BE2C (cell line): ENCODE measurements around the gene ABHD12.
A peak's percentile ranks its signal among the peaks of the same experiment; 100 is the strongest.
"Not testable (repeated sequence)": the region's sequence is repeated elsewhere in the genome, so short reads cannot be mapped to it uniquely, and the experiment has no call there.

Experiments
- DNase-seq: peaks from one replicate; pipeline ENCODE4 v3.0.0-alpha.2; 2020
- H3K27me3 ChIP-seq: fragments of 250-450 bp; sonication (Bioruptor Pico); 2 replicates; pipeline ENCODE4 v1.5.1; 2020; ENCODE audit warnings: mild to moderate bottlenecking
- H3K36me3 ChIP-seq: fragments of 250-450 bp; sonication (Bioruptor Pico); 2 replicates; pipeline ENCODE4 v1.5.1; 2020; ENCODE audit warnings: mild to moderate bottlenecking
- H3K4me1 ChIP-seq: fragments of 250-450 bp; sonication (Bioruptor Pico); 2 replicates; pipeline ENCODE4 v1.5.1; 2020
- H3K4me3 ChIP-seq: 2 replicates; pipeline ENCODE4 v1.5.1; 2011; ENCODE audit warnings: low read depth, low read length
- H3K9me3 ChIP-seq: fragments of 250-450 bp; sonication (Bioruptor Pico); 2 replicates; pipeline ENCODE4 v1.5.1; 2020
- CTCF ChIP-seq: IDR thresholded peaks from 2 replicates; pipeline ENCODE4 v1.5.1; 2012; ENCODE audit warnings: mild to moderate bottlenecking, low read depth, low read length

Gene ABHD12

GRCh38 chr20:25418776-25419175, 28.1 kb upstream of the ABHD12 start:
- Histone ChIP-seq H3K4me1 (no peaks in the 10 kb centered on the region), H3K9me3 (no peaks in the 10 kb centered on the region), H3K36me3 (peaks cover 39% of the 10 kb centered on the region), H3K27me3 (no peaks in the 10 kb centered on the region), H3K4me3 (no peak overlapping the region)
- no peak for TF ChIP-seq CTCF
- DNase-seq: no peak

GRCh38 chr20:25408890-25409289, 18.3 kb upstream of the ABHD12 start:
- TF ChIP-seq CTCF: no peak
- H3K9me3 ChIP-seq: no peaks in the 10 kb centered on the region
- peak overlapping the region; percentile 81 for H3K4me3 ChIP-seq
- no peak for DNase-seq
- no peaks in the 10 kb centered on the region; the same call in 1 of the 2 replicates for H3K36me3 ChIP-seq
- no peaks in the 10 kb centered on the region for H3K27me3 ChIP-seq
- H3K4me1 ChIP-seq: no peaks in the 10 kb centered on the region

- H3K27me3 ChIP-seq: no peaks in the 10 kb centered on the region
- no peaks in the 10 kb centered on the region for H3K4me1 ChIP-seq
- no peaks in the 10 kb centered on the region; the same call in 1 of the 2 replicates for H3K36me3 ChIP-seq
- peak overlapping the region; percentile 81 for H3K4me3 ChIP-seq
- H3K9me3 ChIP-seq: no peaks in the 10 kb centered on the region
- DNase-seq: no peak
- no peak for TF ChIP-seq CTCF
Measured at GRCh38 chr20:25408170-25408547, 17.5 kb upstream of the ABHD12 start.

GRCh38 chr20:25407311-25408169, 16.9 kb upstream of the ABHD12 start, which contains the start of gene GINS1:
Gene GINS1 (plus strand): TSS chr20:25407673. CDS start chr20:25407821, 148 bp downstream.
- Histone ChIP-seq H3K9me3 (no peaks in the 10 kb centered on the region), H3K36me3 (no peaks in the 10 kb centered on the region; the same call in 1 of the 2 replicates), H3K27me3 (no peaks in the 10 kb centered on the region), H3K4me1 (no peaks in the 10 kb centered on the region), H3K4me3 (peak within 1 kb of the TSS; percentile 81)
- peak; percentile 92 for DNase-seq
- no peak for TF ChIP-seq CTCF

GRCh38 chr20:25402583-25402982, 11.9 kb upstream of the ABHD12 start:
- TF ChIP-seq CTCF: no peak
- H3K27me3 ChIP-seq: no peaks in the 10 kb centered on the region
- no peak overlapping the region for H3K4me3 ChIP-seq
- no peaks in the 10 kb centered on the region for H3K4me1 ChIP-seq
- no peak for DNase-seq
- H3K9me3 ChIP-seq: no peaks in the 10 kb centered on the region
- no peaks in the 10 kb centered on the region for H3K36me3 ChIP-seq

- H3K36me3 ChIP-seq, H3K27me3 ChIP-seq, DNase-seq, H3K9me3 ChIP-seq, H3K4me3 ChIP-seq, H3K4me1 ChIP-seq: not testable (repeated sequence)
Measured at GRCh38 chr20:25400291-25400732, 9.7 kb upstream of the ABHD12 start.
